ENCODE results near the gene BOD1.

The BOD1 gene

DNA sequence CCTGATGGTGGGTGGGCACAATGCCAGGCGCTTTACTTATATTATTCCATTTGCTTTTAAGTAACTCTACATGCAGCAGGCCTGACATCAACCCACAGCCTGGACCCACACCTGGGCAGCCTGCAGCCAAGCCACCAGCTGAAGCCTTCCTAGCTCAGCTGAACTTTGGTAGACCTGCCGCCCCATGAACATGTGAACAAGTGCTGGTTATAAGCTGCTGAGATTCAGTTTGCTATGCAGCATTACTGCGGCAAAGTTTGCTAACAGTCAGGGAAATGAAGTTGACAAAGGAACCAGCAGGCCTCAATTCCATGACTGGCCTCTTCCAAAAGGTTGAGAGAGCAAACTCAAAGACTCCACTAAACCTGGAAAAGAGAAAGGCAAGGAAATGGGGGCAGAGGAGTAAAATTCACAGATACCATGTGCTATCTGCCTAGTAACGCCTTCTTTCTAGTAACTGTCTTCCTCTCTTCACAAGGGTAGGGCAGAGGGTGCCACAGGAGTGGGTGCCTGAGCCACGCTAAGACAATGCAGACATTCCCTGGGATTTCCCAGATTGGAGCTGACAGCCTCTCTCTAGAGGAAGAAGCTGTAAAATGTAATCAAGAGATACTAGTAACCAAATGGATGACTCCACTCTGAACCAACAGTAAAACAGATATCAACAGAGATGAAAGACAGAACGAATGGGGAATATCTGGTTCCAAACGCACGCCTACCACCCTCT lies 2.9 kb downstream of the BOD1 start:
- Histone ChIP-seq H3K27me3 (ENCODE audit: insufficient read depth, low read length) (no peaks in the 10 kb centered on the region), H3K4me2 (ENCODE audit: low read length) (no peak overlapping the region), H4K91ac (ENCODE audit: low read depth, low read length) (no peak overlapping the region), H2AFZ (ENCODE audit: insufficient read depth, low read length, poor library complexity) (no peak overlapping the region), H3K9me3 (ENCODE audit: insufficient read depth, low read depth, low read length) (no peaks in the 10 kb centered on the region), H3K79me1 (ENCODE audit: low read length) (peaks cover 5% of the 10 kb centered on the region), H2BK120ac (ENCODE audit: insufficient read depth, low read length, poor library complexity) (no peak overlapping the region), H4K12ac (ENCODE audit: low read depth, low read length) (no peak overlapping the region), H3K18ac (ENCODE audit: low read length) (no peak overlapping the region), H3K23ac (ENCODE audit: low read length) (peak overlapping the region; percentile 77), H3K36me3 (ENCODE audit: control insufficient read depth in 1 of 2, insufficient read depth in 2 of 2, low read length in 2 of 2) (peaks cover 13 to 35% of the 10 kb centered on the region in 2 experiments), H4K8ac (ENCODE audit: low read depth, low read length) (no peak overlapping the region), H3K4me1 (ENCODE audit: control insufficient read depth in 1 of 2, insufficient read depth in 2 of 2, low read length in 2 of 2) (peaks cover 7 to 8% of the 10 kb centered on the region in 2 experiments), H3K4me3 (ENCODE audit: low read depth, low read length) (no peak overlapping the region), H3K4ac (ENCODE audit: low read depth, low read length) (peak overlapping the region; percentile 43), H3K14ac (ENCODE audit: low read length) (no peak overlapping the region), H2AK5ac (ENCODE audit: low read length) (no peak overlapping the region), H3K27ac (ENCODE audit: low read depth, low read length) (no peak overlapping the region), H2BK12ac (ENCODE audit: low read length) (no peak overlapping the region), H3K9ac (ENCODE audit: low read length) (no peak overlapping the region), H3K79me2 (ENCODE audit: control insufficient read depth, insufficient read depth, low read length, poor library complexity) (peaks cover 10% of the 10 kb centered on the region), H2BK5ac (ENCODE audit: low read depth, low read length, poor library complexity) (no peak overlapping the region)
- WGBS (ENCODE audit: extremely low coverage, insufficient coverage, insufficient read length): no CpG with 5 or more reads among the region's 8 CpGs
- no peak for DNase-seq

DNA sequence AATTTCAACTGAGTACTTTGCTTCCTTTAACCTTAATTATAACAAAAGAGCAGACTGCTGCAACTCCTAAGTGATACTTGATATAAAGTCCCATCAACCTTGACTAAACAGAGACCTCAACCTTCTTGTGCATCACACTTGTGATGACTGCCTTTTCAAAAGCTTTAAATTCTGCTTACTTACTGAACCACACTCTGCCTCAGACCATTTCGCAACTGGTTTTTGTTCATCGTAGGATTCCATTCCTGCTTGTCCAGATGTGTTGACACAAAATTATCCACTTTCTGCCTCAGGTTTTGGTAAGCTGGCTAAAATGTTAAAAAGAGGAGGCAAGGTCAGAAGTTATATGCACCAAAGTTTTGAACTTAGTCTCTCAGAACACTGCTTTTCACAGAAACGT lies 3.5 kb downstream of the BOD1 start:
- peaks cover 5% of the 10 kb centered on the region for H3K79me1 ChIP-seq (ENCODE audit: low read length)
- H2BK5ac ChIP-seq (ENCODE audit: low read depth, low read length, poor library complexity): no peak overlapping the region
- H4K12ac ChIP-seq (ENCODE audit: low read depth, low read length): no peak overlapping the region
- no peak overlapping the region for H2BK120ac ChIP-seq (ENCODE audit: insufficient read depth, low read length, poor library complexity)
- H3K14ac ChIP-seq (ENCODE audit: low read length): no peak overlapping the region
- H3K27ac ChIP-seq (ENCODE audit: low read depth, low read length): no peak overlapping the region
- H3K4me1 ChIP-seq (ENCODE audit: control insufficient read depth in 1 of 2, insufficient read depth in 2 of 2, low read length in 2 of 2): peaks cover 7 to 8% of the 10 kb centered on the region in 2 experiments
- H2AK5ac ChIP-seq (ENCODE audit: low read length): no peak overlapping the region
- no CpG with 5 or more reads among the region's 3 CpGs for WGBS (ENCODE audit: extremely low coverage, insufficient coverage, insufficient read length)
- H4K8ac ChIP-seq (ENCODE audit: low read depth, low read length): no peak overlapping the region
- no peak overlapping the region for H3K4ac ChIP-seq (ENCODE audit: low read depth, low read length)
- H3K9ac ChIP-seq (ENCODE audit: low read length): no peak overlapping the region
- H3K9me3 ChIP-seq (ENCODE audit: insufficient read depth, low read depth, low read length): no peaks in the 10 kb centered on the region
- no peak overlapping the region for H3K23ac ChIP-seq (ENCODE audit: low read length)
- H3K4me2 ChIP-seq (ENCODE audit: low read length): no peak overlapping the region
- no peak overlapping the region for H2BK12ac ChIP-seq (ENCODE audit: low read length)
- peaks cover 10% of the 10 kb centered on the region for H3K79me2 ChIP-seq (ENCODE audit: control insufficient read depth, insufficient read depth, low read length, poor library complexity)
- no peak overlapping the region for H4K91ac ChIP-seq (ENCODE audit: low read depth, low read length)
- DNase-seq: no peak
- no peak overlapping the region for H2AFZ ChIP-seq (ENCODE audit: insufficient read depth, low read length, poor library complexity)
- H3K36me3 ChIP-seq (ENCODE audit: control insufficient read depth in 1 of 2, insufficient read depth in 2 of 2, low read length in 2 of 2): peaks cover 14 to 39% of the 10 kb centered on the region in 2 experiments
- H3K4me3 ChIP-seq (ENCODE audit: low read depth, low read length): no peak overlapping the region
- H3K27me3 ChIP-seq (ENCODE audit: insufficient read depth, low read length): no peaks in the 10 kb centered on the region
- H3K18ac ChIP-seq (ENCODE audit: low read length): no peak overlapping the region

GRCh38 chr5:173611706-173612105 lies 4.7 kb downstream of the BOD1 start:
- no CpG with 5 or more reads among the region's 4 CpGs for WGBS (ENCODE audit: extremely low coverage, insufficient coverage, insufficient read length)
- Histone ChIP-seq H2AFZ (ENCODE audit: insufficient read depth, low read length, poor library complexity) (no peak overlapping the region), H3K14ac (ENCODE audit: low read length) (no peak overlapping the region), H4K8ac (ENCODE audit: low read depth, low read length) (no peak overlapping the region), H3K4me3 (ENCODE audit: low read depth, low read length) (no peak overlapping the region), H3K23ac (ENCODE audit: low read length) (no peak overlapping the region), H3K79me1 (ENCODE audit: low read length) (peaks cover 5% of the 10 kb centered on the region), H4K91ac (ENCODE audit: low read depth, low read length) (no peak overlapping the region), H3K27ac (ENCODE audit: low read depth, low read length) (no peak overlapping the region), H2BK12ac (ENCODE audit: low read length) (no peak overlapping the region), H2BK120ac (ENCODE audit: insufficient read depth, low read length, poor library complexity) (no peak overlapping the region), H3K79me2 (ENCODE audit: control insufficient read depth, insufficient read depth, low read length, poor library complexity) (peaks cover 10% of the 10 kb centered on the region), H3K4me2 (ENCODE audit: low read length) (no peak overlapping the region), H4K12ac (ENCODE audit: low read depth, low read length) (no peak overlapping the region), H3K4ac (ENCODE audit: low read depth, low read length) (no peak overlapping the region), H2AK5ac (ENCODE audit: low read length) (no peak overlapping the region), H3K4me1 (ENCODE audit: control insufficient read depth in 1 of 2, insufficient read depth in 2 of 2, low read length in 2 of 2) (peaks cover 7 to 8% of the 10 kb centered on the region in 2 experiments), H3K27me3 (ENCODE audit: insufficient read depth, low read length) (no peaks in the 10 kb centered on the region), H3K9ac (ENCODE audit: low read length) (no peak overlapping the region), H3K36me3 (ENCODE audit: control insufficient read depth in 1 of 2, insufficient read depth in 2 of 2, low read length in 2 of 2) (peaks cover 16 to 48% of the 10 kb centered on the region in 2 experiments), H3K9me3 (ENCODE audit: insufficient read depth, low read depth, low read length) (no peaks in the 10 kb centered on the region), H3K18ac (ENCODE audit: low read length) (no peak overlapping the region), H2BK5ac (ENCODE audit: low read depth, low read length, poor library complexity) (no peak overlapping the region)
- DNase-seq: no peak

GRCh38 chr5:173604141-173604540 lies 12.3 kb downstream of the BOD1 start:
- Histone ChIP-seq H3K4me1 (ENCODE audit: control insufficient read depth in 1 of 2, insufficient read depth in 2 of 2, low read length in 2 of 2) (peaks cover 0 to 3% of the 10 kb centered on the region in 2 experiments), H2BK5ac (ENCODE audit: low read depth, low read length, poor library complexity) (no peak overlapping the region), H3K36me3 (ENCODE audit: control insufficient read depth in 1 of 2, insufficient read depth in 2 of 2, low read length in 2 of 2) (peaks cover 9 to 38% of the 10 kb centered on the region in 2 experiments), H3K14ac (ENCODE audit: low read length) (no peak overlapping the region), H2AK5ac (ENCODE audit: low read length) (no peak overlapping the region), H3K18ac (ENCODE audit: low read length) (no peak overlapping the region), H2BK120ac (ENCODE audit: insufficient read depth, low read length, poor library complexity) (no peak overlapping the region), H4K8ac (ENCODE audit: low read depth, low read length) (no peak overlapping the region), H4K91ac (ENCODE audit: low read depth, low read length) (no peak overlapping the region), H2AFZ (ENCODE audit: insufficient read depth, low read length, poor library complexity) (no peak overlapping the region), H4K12ac (ENCODE audit: low read depth, low read length) (no peak overlapping the region), H3K9me3 (ENCODE audit: insufficient read depth, low read depth, low read length) (peaks cover 1% of the 10 kb centered on the region), H3K79me2 (ENCODE audit: control insufficient read depth, insufficient read depth, low read length, poor library complexity) (no peaks in the 10 kb centered on the region), H3K9ac (ENCODE audit: low read length) (no peak overlapping the region), H3K4ac (ENCODE audit: low read depth, low read length) (no peak overlapping the region), H3K23ac (ENCODE audit: low read length) (no peak overlapping the region), H3K4me2 (ENCODE audit: low read length) (no peak overlapping the region), H3K79me1 (ENCODE audit: low read length) (no peaks in the 10 kb centered on the region), H3K27me3 (ENCODE audit: insufficient read depth, low read length) (no peaks in the 10 kb centered on the region), H2BK12ac (ENCODE audit: low read length) (no peak overlapping the region), H3K4me3 (ENCODE audit: low read depth, low read length) (no peak overlapping the region), H3K27ac (ENCODE audit: low read depth, low read length) (no peak overlapping the region)
- WGBS (ENCODE audit: extremely low coverage, insufficient coverage, insufficient read length): no CpG with 5 or more reads among the region's 1 CpG
- peak; percentile 50 to 93 for DNase-seq

All from trophoblast cell (in vitro differentiated cells and primary cell).